HG03045 (cell line): ENCODE data around the gene NTSR2.

Experiments used
- ATAC-seq: cut with Tn5 transposase; IDR thresholded peaks from one replicate; pipeline ENCODE4 v1.9.1; 2021; ENCODE audit warnings: mild to moderate bottlenecking, moderate library complexity; ENCODE audit not compliant: unreplicated experiment

NTSR2 gene

GRCh38 chr2:11669454-11670291 is at the start of gene NTSR2:
Gene NTSR2 (minus strand): TSS chr2:11670195. CDS start chr2:11670129, 66 bp downstream.
- ATAC-seq = no peak

- no peak for ATAC-seq
Observed at GRCh38 chr2:11719230-11719977, 49.4 kb upstream of the NTSR2 start.

- ATAC-seq = no peak
Observed at GRCh38 chr2:11718606-11719005, 48.6 kb upstream of the NTSR2 start.

- no peak for ATAC-seq
Observed at GRCh38 chr2:11717623-11718022, 47.6 kb upstream of the NTSR2 start.

GRCh38 chr2:11716689-11717321 is 46.8 kb upstream of the NTSR2 start:
- ATAC-seq = no peak

- no peak for ATAC-seq
Observed at GRCh38 chr2:11715987-11716652, 46.1 kb upstream of the NTSR2 start.

- no peak for ATAC-seq
Observed at GRCh38 chr2:11713815-11714214, 43.8 kb upstream of the NTSR2 start.

GRCh38 chr2:11712866-11713265 is 42.9 kb upstream of the NTSR2 start:
- ATAC-seq = no peak

- no peak for ATAC-seq
Observed at GRCh38 chr2:11711751-11712150, 41.8 kb upstream of the NTSR2 start.

GRCh38 chr2:11711354-11711716 is 41.3 kb upstream of the NTSR2 start:
- ATAC-seq = no peak

- ATAC-seq = no peak
Observed at GRCh38 chr2:11710632-11711353, 40.8 kb upstream of the NTSR2 start.

- no peak for ATAC-seq
Observed at GRCh38 chr2:11710210-11710609, 40.2 kb upstream of the NTSR2 start.

- no peak for ATAC-seq
Observed at GRCh38 chr2:11709293-11709692, 39.3 kb upstream of the NTSR2 start.

- ATAC-seq = no peak
Observed at GRCh38 chr2:11708106-11708505, 38.1 kb upstream of the NTSR2 start.

GRCh38 chr2:11705711-11706110 is 35.7 kb upstream of the NTSR2 start:
- no peak for ATAC-seq

GRCh38 chr2:11705063-11705462 is 35.1 kb upstream of the NTSR2 start:
- no peak for ATAC-seq

GRCh38 chr2:11703700-11704099 is 33.7 kb upstream of the NTSR2 start:
- ATAC-seq = no peak

- no peak for ATAC-seq
Observed at GRCh38 chr2:11702946-11703345, 33.0 kb upstream of the NTSR2 start.

- ATAC-seq = no peak
Observed at GRCh38 chr2:11701751-11702301, 31.8 kb upstream of the NTSR2 start.

- no peak for ATAC-seq
Observed at GRCh38 chr2:11701206-11701605, 31.2 kb upstream of the NTSR2 start.
